IMR-90 (cell line): ENCODE data around the gene CDH2. TPM values are rescaled to one million over a fixed set of nuclear protein-coding genes. Genes with fewer than 3 reads are reported as not detected.

Experiments used
- ATAC-seq: fragments of 200-7000 bp; cut with Tn5 transposase; 2 replicates; pipeline ENCODE4 v1.9.1; 2020; ENCODE audit warnings: low read depth, mild to moderate bottlenecking, moderate library complexity
- BruUV-seq: library from RNA; stranded (reverse); fragments of 400-500 nt; replicated peaks from 2 replicates; lab custom pipeline; 2021; lab: Mats Ljungman, UMichigan
- CTCF ChIA-PET: fragments of 300-600 bp; formaldehyde crosslinking; extraction: SDS; loops from one replicate; lab custom pipeline; 2021; ENCODE audit warnings: antibody characterized with exemption; lab: Yijun Ruan, JAX
- POLR2A ChIA-PET: fragments of 300-600 bp; sonication (Branson Sonifier 250); formaldehyde crosslinking; loops from one replicate; lab custom pipeline; 2022; ENCODE audit warnings: antibody characterized with exemption; ENCODE audit not compliant: unreplicated experiment; lab: Charles Lee
- DNase-seq: peaks from one replicate; pipeline ENCODE4 v3.0.0; 2013
- H2AFZ ChIP-seq: replicated peaks from 2 replicates; pipeline ENCODE3; 2013; ENCODE audit warnings: low read length, mild to moderate bottlenecking; ENCODE audit not compliant: poor library complexity
- H2AK5ac ChIP-seq: 2 replicates; pipeline ENCODE4 v1.6.1; 2013; ENCODE audit warnings: low read depth, low read length, inconsistent platforms
- H2AK9ac ChIP-seq: replicated peaks from 2 replicates; pipeline ENCODE3; 2013; ENCODE audit warnings: mild to moderate bottlenecking, low read depth, low read length, moderate library complexity; ENCODE audit not compliant: poor library complexity
- H2BK120ac ChIP-seq: 2 replicates; pipeline ENCODE4 v1.6.1; 2013; ENCODE audit warnings: low read depth, low read length, inconsistent platforms
- H2BK15ac ChIP-seq: 3 replicates; pipeline ENCODE4 v1.6.1; 2013; ENCODE audit warnings: low read depth, low read length, inconsistent platforms
- H2BK20ac ChIP-seq: 2 replicates; pipeline ENCODE4 v1.6.1; 2013; ENCODE audit warnings: low read depth, mild to moderate bottlenecking, inconsistent platforms, low read length, moderate library complexity
- H2BK5ac ChIP-seq: 2 replicates; pipeline ENCODE4 v1.6.1; 2013; ENCODE audit warnings: mild to moderate bottlenecking, low read depth, low read length, inconsistent platforms; ENCODE audit not compliant: poor library complexity, severe bottlenecking
- H3K14ac ChIP-seq: replicated peaks from 2 replicates; pipeline ENCODE4 v1.6.1; 2013; ENCODE audit warnings: low read depth, low read length, inconsistent platforms
- H3K18ac ChIP-seq: 2 replicates; pipeline ENCODE4 v1.6.1; 2013; ENCODE audit warnings: low read depth, low read length, control low read depth
- H3K23ac ChIP-seq: 2 replicates; pipeline ENCODE4 v1.6.1; 2013; ENCODE audit warnings: low read depth, low read length, inconsistent platforms
- H3K27ac ChIP-seq: 2 replicates; pipeline ENCODE4 v1.5.1; 2013; ENCODE audit warnings: mild to moderate bottlenecking, control low read depth, low read length; ENCODE audit not compliant: insufficient read depth
- H3K27me3 ChIP-seq: 2 replicates; pipeline ENCODE4 v1.6.1; 2013; ENCODE audit warnings: low read length; ENCODE audit not compliant: control insufficient read depth, insufficient read depth
- H3K36me3 ChIP-seq: 2 replicates; pipeline ENCODE4 v1.6.1; 2013; ENCODE audit warnings: low read length, mixed read lengths; ENCODE audit not compliant: control insufficient read depth, insufficient read depth
- H3K4ac ChIP-seq: 2 replicates; pipeline ENCODE4 v1.6.1; 2013; ENCODE audit warnings: low read depth, low read length, inconsistent platforms
- H3K4me1 ChIP-seq: 2 replicates; pipeline ENCODE4 v1.6.1; 2013; ENCODE audit warnings: low read length, mixed read lengths; ENCODE audit not compliant: control insufficient read depth, insufficient read depth
- H3K4me2 ChIP-seq: 2 replicates; pipeline ENCODE4 v1.6.1; 2013; ENCODE audit warnings: low read depth, mild to moderate bottlenecking, control low read depth, low read length, moderate library complexity
- H3K4me3 ChIP-seq: 2 replicates; pipeline ENCODE4 v1.5.1; 2013; ENCODE audit warnings: low read depth, mild to moderate bottlenecking, control low read depth, low read length, moderate library complexity; ENCODE audit not compliant: insufficient read depth
- H3K56ac ChIP-seq: 2 replicates; pipeline ENCODE4 v1.6.1; 2013; ENCODE audit warnings: low read length, inconsistent platforms; ENCODE audit not compliant: insufficient read depth; ENCODE audit errors: extremely low read depth
- H3K79me1 ChIP-seq, 2 experiments: 2 replicates each; pipeline ENCODE4 v1.6.1; 2013; ENCODE audit warnings: low read length in 2 of 2, inconsistent platforms in 1 of 2, low read depth in 1 of 2
- H3K9ac ChIP-seq: 2 replicates; pipeline ENCODE4 v1.6.1; 2013; ENCODE audit warnings: low read depth, low read length, control low read depth
- H3K9me1 ChIP-seq: 2 replicates; pipeline ENCODE4 v1.6.1; 2013; ENCODE audit warnings: low read length, inconsistent platforms; ENCODE audit not compliant: insufficient read depth
- H3K9me3 ChIP-seq: 2 replicates; pipeline ENCODE4 v1.6.1; 2013; ENCODE audit warnings: low read length; ENCODE audit not compliant: control insufficient read depth, insufficient read depth
- H4K20me1 ChIP-seq: 2 replicates; pipeline ENCODE4 v1.6.1; 2013; ENCODE audit warnings: low read length, inconsistent platforms; ENCODE audit not compliant: insufficient read depth
- H4K5ac ChIP-seq: 2 replicates; pipeline ENCODE4 v1.6.1; 2013; ENCODE audit warnings: mild to moderate bottlenecking, low read depth, low read length, control low read depth
- H4K8ac ChIP-seq, 2 experiments: 2 replicates each; pipeline ENCODE4 v1.6.1; 2013; ENCODE audit warnings: low read depth in 2 of 2, low read length in 2 of 2, control low read depth in 1 of 2, inconsistent platforms in 1 of 2
- H4K91ac ChIP-seq: 2 replicates; pipeline ENCODE4 v1.6.1; 2013; ENCODE audit warnings: low read depth, low read length, inconsistent platforms; ENCODE audit not compliant: insufficient read depth
- BHLHE40 ChIP-seq: fragments of 150-350 bp; IDR thresholded peaks from 2 replicates; pipeline ENCODE4 v1.6.1; 2016; ENCODE audit warnings: mild to moderate bottlenecking, low read depth, low read length
- CTCF ChIP-seq: conservative IDR thresholded peaks from 2 replicates; pipeline ENCODE4 v1.5.1; 2012; ENCODE audit warnings: mild to moderate bottlenecking, low read depth, low read length, improper control_type of control experiment
- FOS ChIP-seq: fragments of 150-350 bp; IDR thresholded peaks from 2 replicates; pipeline ENCODE4 v1.6.1; 2016; ENCODE audit warnings: low read depth, low read length
- MAZ ChIP-seq: IDR thresholded peaks from 2 replicates; pipeline ENCODE4 v1.6.1; 2012; ENCODE audit warnings: low read depth, mild to moderate bottlenecking, low read length, improper control_type of control experiment, moderate library complexity, borderline replicate concordance
- MXI1 ChIP-seq: IDR thresholded peaks from 2 replicates; pipeline ENCODE4 v1.6.1; 2012; ENCODE audit warnings: low read depth, mild to moderate bottlenecking, low read length, moderate library complexity, borderline replicate concordance
- NFE2L2 ChIP-seq: fragments of 150-350 bp; IDR thresholded peaks from 2 replicates; pipeline ENCODE4 v1.6.1; 2016; ENCODE audit warnings: low read depth, mild to moderate bottlenecking, low read length
- POLR2A ChIP-seq: IDR thresholded peaks from 2 replicates; pipeline ENCODE4 v1.6.1; 2012; ENCODE audit warnings: mild to moderate bottlenecking, low read depth, low read length
- RFX5 ChIP-seq: IDR thresholded peaks from 2 replicates; pipeline ENCODE4 v1.8.0; 2012; ENCODE audit warnings: low read depth, mild to moderate bottlenecking, low read length, moderate library complexity
- SMC3 ChIP-seq: fragments of 150-350 bp; IDR thresholded peaks from 2 replicates; pipeline ENCODE4 v1.6.1; 2016; ENCODE audit warnings: low read depth, mild to moderate bottlenecking, antibody characterized with exemption, low read length, moderate library complexity
- WGBS, 2 experiments: methylation state at CpG; one replicate each; pipeline versions ENCODE4 v1.1.5 to v1.1.7; 2013; ENCODE audit warnings: missing lambda C conversion rate in 2 of 2; ENCODE audit not compliant: insufficient read length in 1 of 2; ENCODE audit errors: extremely low coverage in 2 of 2; 5-methylcytosine and 5-hydroxymethylcytosine counted together
- dilution Hi-C: fragments of 300-500 bp; cut with HindIII; formaldehyde crosslinking; loops from one replicate; pipeline ENCODE4 v1.14.3; 2018; ENCODE audit warnings: low sequenced_read_pairs; ENCODE audit not compliant: unreplicated experiment
- in situ Hi-C: fragments of 300-500 bp; cut with MboI; formaldehyde crosslinking; loops from 3 replicates; pipeline ENCODE4 v1.14.3; 2019; ENCODE audit warnings: low sequenced_read_pairs, inconsistent platforms, mixed read lengths
- intact Hi-C: fragments of 100-400 bp; cut with micrococcal nuclease; formaldehyde crosslinking; loops from 2 replicates; pipeline ENCODE4 v1.10.0; 2022
- polyA plus RNA-seq, 3 experiments: library from polyadenylated mRNA; depleted of rRNA; stranded (reverse); fragments of >200 nt; gene quantifications; 2 replicates each; pipeline ENCODE4 v1.2.3, GENCODE V29; 2012; ENCODE audit warnings: low replicate concordance in 1 of 3
- total RNA-seq: library from RNA; depleted of rRNA; stranded (reverse); fragments of >200 nt; gene quantifications from 2 replicates; pipeline ENCODE4 v1.2.3, GENCODE V29; 2012
- TF ChIP-seq, protein P1 (sequence below): fragments of 150-350 bp; IDR thresholded peaks from 2 replicates; pipeline ENCODE4 v1.6.1; 2017; ENCODE audit warnings: mild to moderate bottlenecking, antibody characterized with exemption, low read length, low read depth
- TF ChIP-seq, protein P2 (sequence below): fragments of 150-350 bp; IDR thresholded peaks from 2 replicates; pipeline ENCODE4 v1.6.1; 2016; ENCODE audit warnings: low read depth, mild to moderate bottlenecking, low read length, moderate library complexity, borderline replicate concordance

Gene CDH2
- total and polyA plus RNA-seq, 2 of the 4 experiments (the other 2 are of a cell fraction), result 55.6 to 111 TPM

- ChIA-PET POLR2A (no interaction called here), CTCF (no interaction called here)
- no peaks in the 10 kb centered on the region for H4K20me1 ChIP-seq
- no peak overlapping the region for H2BK15ac ChIP-seq
- no peak overlapping the region for H3K14ac ChIP-seq
- H3K4me1 ChIP-seq, result no peaks in the 10 kb centered on the region
- peaks cover 3% of the 10 kb centered on the region; the same call in 1 of the 2 replicates for H3K36me3 ChIP-seq
- H3K27me3 ChIP-seq, result no peaks in the 10 kb centered on the region
- H3K4me2 ChIP-seq, result no peak overlapping the region
- peaks cover 0 to 4% of the 10 kb centered on the region in 2 experiments; a peak in 1 of 4 replicates for H3K79me1 ChIP-seq
- TF ChIP-seq BHLHE40 (no peak), NFE2L2 (no peak), MAZ (no peak), RFX5 (no peak), CTCF (no peak), POLR2A (no peak), FOS (no peak), MXI1 (no peak), SMC3 (no peak)
- TF ChIP-seq, protein P1, sequence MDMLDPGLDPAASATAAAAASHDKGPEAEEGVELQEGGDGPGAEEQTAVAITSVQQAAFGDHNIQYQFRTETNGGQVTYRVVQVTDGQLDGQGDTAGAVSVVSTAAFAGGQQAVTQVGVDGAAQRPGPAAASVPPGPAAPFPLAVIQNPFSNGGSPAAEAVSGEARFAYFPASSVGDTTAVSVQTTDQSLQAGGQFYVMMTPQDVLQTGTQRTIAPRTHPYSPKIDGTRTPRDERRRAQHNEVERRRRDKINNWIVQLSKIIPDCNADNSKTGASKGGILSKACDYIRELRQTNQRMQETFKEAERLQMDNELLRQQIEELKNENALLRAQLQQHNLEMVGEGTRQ, result no peak
- TF ChIP-seq, protein P2, sequence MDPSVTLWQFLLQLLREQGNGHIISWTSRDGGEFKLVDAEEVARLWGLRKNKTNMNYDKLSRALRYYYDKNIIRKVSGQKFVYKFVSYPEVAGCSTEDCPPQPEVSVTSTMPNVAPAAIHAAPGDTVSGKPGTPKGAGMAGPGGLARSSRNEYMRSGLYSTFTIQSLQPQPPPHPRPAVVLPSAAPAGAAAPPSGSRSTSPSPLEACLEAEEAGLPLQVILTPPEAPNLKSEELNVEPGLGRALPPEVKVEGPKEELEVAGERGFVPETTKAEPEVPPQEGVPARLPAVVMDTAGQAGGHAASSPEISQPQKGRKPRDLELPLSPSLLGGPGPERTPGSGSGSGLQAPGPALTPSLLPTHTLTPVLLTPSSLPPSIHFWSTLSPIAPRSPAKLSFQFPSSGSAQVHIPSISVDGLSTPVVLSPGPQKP, result no peak
- no peak overlapping the region for H4K5ac ChIP-seq
- H2AK9ac ChIP-seq, result no peak overlapping the region
- no peak overlapping the region for H2BK20ac ChIP-seq
- in situ Hi-C loops, result no loop called here
- DNase-seq (no peak), ATAC-seq (no peak)
- H4K8ac ChIP-seq, result no peak overlapping the region
- no peak overlapping the region for H3K4ac ChIP-seq
- H3K56ac ChIP-seq, result no peak overlapping the region
- H4K91ac ChIP-seq, result no peak overlapping the region
- no peak overlapping the region for H2BK120ac ChIP-seq
- no peak overlapping the region for H2AFZ ChIP-seq
- H3K18ac ChIP-seq, result no peak overlapping the region
- intact Hi-C loops, result no loop called here
- no peaks in the 10 kb centered on the region for H3K9me3 ChIP-seq
- H3K9me1 ChIP-seq, result no peaks in the 10 kb centered on the region
- dilution Hi-C loops, result no loop called here
- no peak overlapping the region for H2BK5ac ChIP-seq
- BruUV-seq, result no TSS peak
- no peak overlapping the region for H3K9ac ChIP-seq
- no peak overlapping the region for H3K23ac ChIP-seq
- no peak overlapping the region for H3K4me3 ChIP-seq
- no CpG with 5 or more reads among the region's 2 CpGs for WGBS, 2 experiments
- H3K27ac ChIP-seq, result no peak overlapping the region
- no peak overlapping the region for H2AK5ac ChIP-seq
Observed at GRCh38 chr18:27948986-27949385, 227.9 kb downstream of the CDH2 start.
